Osteoblast (primary cell): ENCODE measurements around the gene IGSF8. TPM values are rescaled to one million over a fixed set of nuclear protein-coding genes. Genes with fewer than 3 reads are reported as not detected.

Experiments used
- DNase-seq: peaks from one replicate; pipeline ENCODE4 v3.0.0; 2011; ENCODE audit warnings: low spot score, mixed read lengths; ENCODE audit not compliant: insufficient read length; ENCODE audit errors: missing footprints
- H2AFZ ChIP-seq: 2 replicates; pipeline ENCODE4 v1.6.0; 2011; ENCODE audit warnings: mild to moderate bottlenecking, low read length
- H3K27ac ChIP-seq: 2 replicates; pipeline ENCODE4 v1.5.1; 2011; ENCODE audit warnings: mild to moderate bottlenecking, low read depth, low read length, moderate library complexity
- H3K27me3 ChIP-seq: 2 replicates; pipeline ENCODE4 v1.6.0; 2012; ENCODE audit warnings: mild to moderate bottlenecking, control low read depth, inconsistent platforms, low read length, moderate library complexity; ENCODE audit not compliant: insufficient read depth
- H3K36me3 ChIP-seq: 2 replicates; pipeline ENCODE4 v1.5.1; 2011; ENCODE audit warnings: mild to moderate bottlenecking, low read length, control low read depth, moderate library complexity; ENCODE audit not compliant: insufficient read depth
- H3K4me1 ChIP-seq: 2 replicates; pipeline ENCODE4 v1.5.1; 2011; ENCODE audit warnings: mild to moderate bottlenecking, low read length, control low read depth, moderate library complexity; ENCODE audit not compliant: insufficient read depth
- H3K4me2 ChIP-seq: 2 replicates; pipeline ENCODE4 v1.6.0; 2011; ENCODE audit warnings: mild to moderate bottlenecking, low read length; ENCODE audit not compliant: insufficient read depth
- H3K4me3 ChIP-seq: fragments of 200-600 bp; sonication (generic); 3 replicates; pipeline ENCODE4 v1.5.1; 2012; ENCODE audit warnings: mild to moderate bottlenecking, low read length, inconsistent platforms; ENCODE audit not compliant: insufficient read depth
- H3K79me2 ChIP-seq: 2 replicates; pipeline ENCODE4 v1.6.0; 2012; ENCODE audit warnings: mild to moderate bottlenecking, low read length, control low read depth, inconsistent platforms; ENCODE audit not compliant: insufficient read depth
- H3K9me3 ChIP-seq: 2 replicates; pipeline ENCODE4 v1.5.1; 2011; ENCODE audit warnings: low read depth, low read length, control low read depth
- H4K20me1 ChIP-seq: 2 replicates; pipeline ENCODE4 v1.6.0; 2012; ENCODE audit warnings: mild to moderate bottlenecking, low read length, control low read depth; ENCODE audit not compliant: insufficient read depth
- CTCF ChIP-seq: IDR thresholded peaks from 2 replicates; pipeline ENCODE4 v1.5.1; 2011; ENCODE audit warnings: mild to moderate bottlenecking, low read depth, low read length, moderate library complexity; ENCODE audit errors: extremely low read depth
- total RNA-seq: library from RNA; depleted of rRNA; stranded (reverse); fragments of >200 nt; gene quantifications from 2 replicates; pipeline ENCODE4 v1.2.3, GENCODE V29; 2012

The IGSF8 gene
- total RNA-seq, 1 donor, result 19.9 TPM

DNA sequence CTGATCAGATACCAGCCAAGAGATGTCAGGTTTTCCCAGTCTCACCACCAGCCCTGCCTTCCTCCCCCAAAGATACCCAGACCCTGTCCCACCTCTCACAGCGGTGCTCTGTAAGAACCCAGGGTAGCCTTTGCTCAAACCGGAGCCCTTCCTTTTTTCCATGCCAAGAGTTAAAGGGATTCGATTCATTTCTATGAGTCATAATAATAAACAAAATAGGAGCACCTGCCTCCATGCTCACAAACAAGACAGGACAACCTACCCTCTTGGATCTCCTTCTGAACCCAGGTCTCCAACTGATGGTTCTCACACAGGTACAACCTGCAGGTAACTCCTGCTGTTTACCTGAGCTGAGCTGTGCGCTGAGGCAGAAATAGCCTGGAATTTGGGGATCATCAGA lies 11.3 kb upstream of the IGSF8 start:
- no peak for DNase-seq
- no peak overlapping the region for H3K27ac ChIP-seq
- H3K79me2 ChIP-seq, result no peaks in the 10 kb centered on the region
- no peaks in the 10 kb centered on the region for H3K36me3 ChIP-seq
- no peaks in the 10 kb centered on the region for H4K20me1 ChIP-seq
- H2AFZ ChIP-seq, result no peak overlapping the region
- H3K4me2 ChIP-seq, result no peak overlapping the region
- H3K9me3 ChIP-seq, result no peaks in the 10 kb centered on the region
- no peak for TF ChIP-seq CTCF
- peaks cover 10% of the 10 kb centered on the region for H3K27me3 ChIP-seq
- H3K4me3 ChIP-seq, result no peak overlapping the region
- H3K4me1 ChIP-seq, result no peaks in the 10 kb centered on the region

DNA sequence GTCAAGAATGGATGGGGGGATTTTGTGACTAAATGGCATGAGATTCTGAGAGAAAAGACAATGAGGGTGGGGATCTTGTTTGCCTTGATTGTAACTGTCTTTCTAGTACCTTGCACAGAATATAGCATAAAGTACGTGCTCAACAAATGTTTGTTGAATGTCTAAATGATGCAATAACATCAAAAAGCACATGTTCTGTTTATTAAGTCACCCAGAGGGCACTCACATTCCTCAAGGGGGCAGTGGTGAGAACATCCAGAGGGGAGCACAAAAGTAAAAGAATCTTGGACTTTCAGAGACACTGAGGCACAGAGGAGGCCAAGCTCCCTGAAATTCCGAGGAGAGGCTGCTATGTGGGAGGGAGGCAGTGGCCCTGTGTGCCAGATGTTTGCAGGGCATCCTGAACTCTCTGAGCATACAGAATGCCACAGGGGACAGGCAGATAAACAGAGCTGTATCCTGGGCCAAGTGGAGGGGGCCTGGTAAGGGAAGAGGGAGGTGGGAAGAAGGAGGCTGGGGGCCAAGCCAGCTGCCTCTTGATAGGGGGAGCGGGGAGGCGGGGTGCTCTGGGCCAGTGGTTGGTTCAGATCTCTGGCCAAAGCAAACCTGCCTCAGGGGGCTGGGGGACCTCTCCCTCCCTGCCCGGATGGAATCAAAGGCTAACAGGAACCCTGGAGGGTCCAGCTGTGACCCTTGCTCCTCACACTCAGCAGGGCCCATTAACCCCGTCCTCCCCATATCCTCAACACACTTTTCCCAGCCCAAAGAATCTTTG lies 10.7 kb upstream of the IGSF8 start:
- Histone ChIP-seq H3K9me3 (no peaks in the 10 kb centered on the region), H3K79me2 (no peaks in the 10 kb centered on the region), H3K4me2 (no peak overlapping the region), H2AFZ (no peak overlapping the region), H3K27ac (no peak overlapping the region), H3K36me3 (no peaks in the 10 kb centered on the region), H3K4me1 (no peaks in the 10 kb centered on the region), H3K27me3 (peaks cover 8% of the 10 kb centered on the region), H3K4me3 (no peak overlapping the region), H4K20me1 (no peaks in the 10 kb centered on the region)
- DNase-seq, result peak; percentile 91
- TF ChIP-seq CTCF, result peak; percentile 73

- Histone ChIP-seq H3K9me3 (no peaks in the 10 kb centered on the region), H3K27me3 (peaks cover 6% of the 10 kb centered on the region), H3K4me2 (no peak overlapping the region), H4K20me1 (no peaks in the 10 kb centered on the region), H3K27ac (no peak overlapping the region), H3K4me1 (peaks cover 7% of the 10 kb centered on the region), H2AFZ (no peak overlapping the region), H3K79me2 (no peaks in the 10 kb centered on the region), H3K4me3 (no peak overlapping the region), H3K36me3 (no peaks in the 10 kb centered on the region)
- DNase-seq, result no peak
- no peak for TF ChIP-seq CTCF
Observed at GRCh38 chr1:160107512-160107911, 9.1 kb upstream of the IGSF8 start.

DNA sequence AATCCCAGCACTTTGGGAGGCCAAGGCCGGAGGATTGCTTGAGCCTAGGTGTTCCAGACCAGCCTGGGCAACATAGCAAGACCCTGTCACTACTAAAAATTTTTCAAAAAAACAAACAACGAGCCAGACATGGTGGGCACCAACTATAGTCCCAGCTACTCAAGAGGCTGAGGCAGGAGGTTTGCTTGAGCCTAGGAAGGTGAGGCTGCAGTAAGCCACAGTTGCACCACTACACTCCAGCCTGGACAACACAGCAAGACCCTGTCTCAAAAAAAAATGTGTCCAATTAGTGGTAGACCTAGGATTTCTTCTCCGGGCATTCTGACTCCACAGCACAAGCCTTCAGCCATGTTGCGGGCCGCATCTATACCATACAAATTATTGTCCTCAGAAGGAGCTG lies 6.7 kb upstream of the IGSF8 start:
- no peak for DNase-seq
- Histone ChIP-seq H3K27ac (no peak overlapping the region), H3K9me3 (no peaks in the 10 kb centered on the region), H2AFZ (no peak overlapping the region), H3K27me3 (peaks cover 6% of the 10 kb centered on the region), H3K79me2 (no peaks in the 10 kb centered on the region), H3K36me3 (no peaks in the 10 kb centered on the region), H4K20me1 (no peaks in the 10 kb centered on the region), H3K4me1 (peaks cover 15% of the 10 kb centered on the region), H3K4me2 (no peak overlapping the region), H3K4me3 (no peak overlapping the region)
- no peak for TF ChIP-seq CTCF
